Spleen (tissue), 11 donors: ENCODE results near the gene OST4. TPM values are rescaled to one million over a fixed set of nuclear protein-coding genes. Genes with fewer than 3 reads are reported as not detected.

Experiments
- DNase-seq: peaks from one replicate; pipeline ENCODE4 v3.0.0-alpha.2; 2020
- H3K27ac ChIP-seq, 8 donors: fragments of 200-600 bp; sonication (generic) in 7 of 8; 1 replicate in 4 of 8; 2 replicates in 4 of 8; pipeline versions ENCODE4 v1.5.0 to v1.8.0; 2016 to 2021; ENCODE audit warnings: inconsistent platforms in 4 of 8, mild to moderate bottlenecking in 4 of 8, moderate library complexity in 1 of 8
- H3K27me3 ChIP-seq, 7 donors: fragments of 200-600 bp; sonication (generic) in 6 of 7; replicated peaks in 1 of 7; 1 replicate in 4 of 7; 2 replicates in 3 of 7; pipeline versions ENCODE4 v1.5.0 to v1.8.0; 2016 to 2021; ENCODE audit warnings: inconsistent platforms in 3 of 7, mild to moderate bottlenecking in 1 of 7
- H3K36me3 ChIP-seq, 6 donors: fragments of 200-600 bp; sonication (generic) in 5 of 6; 1 replicate in 4 of 6; 2 replicates in 2 of 6; pipeline versions ENCODE4 v1.5.0 to v1.8.0; 2016 to 2021; ENCODE audit warnings: inconsistent platforms in 2 of 6
- H3K4me1 ChIP-seq, 6 donors: fragments of 200-600 bp; sonication (generic) in 5 of 6; 1 replicate in 3 of 6; 2 replicates in 3 of 6; pipeline versions ENCODE4 v1.5.0 to v1.8.0; 2016 to 2021; ENCODE audit warnings: inconsistent platforms in 3 of 6
- H3K4me3 ChIP-seq, 8 donors: fragments of 200-600 bp; sonication (generic) in 7 of 8; 1 replicate in 4 of 8; 2 replicates in 4 of 8; pipeline versions ENCODE4 v1.5.0 to v1.8.0; 2016 to 2021; ENCODE audit warnings: inconsistent platforms in 4 of 8, mild to moderate bottlenecking in 4 of 8, moderate library complexity in 2 of 8
- H3K9me3 ChIP-seq, 8 donors: fragments of 200-600 bp; sonication (generic) in 7 of 8; 1 replicate in 4 of 8; 2 replicates in 4 of 8; pipeline versions ENCODE4 v1.5.0 to v1.8.0; 2016 to 2021; ENCODE audit warnings: inconsistent platforms in 4 of 8
- CTCF ChIP-seq, 11 experiments: fragments of 200-600 bp in 7 of 11; fragments of 450-650 bp in 4 of 11; sonication (generic) in 4 of 11; IDR thresholded peaks in 8 of 11; conservative IDR thresholded peaks in 3 of 11; 1 replicate in 7 of 11; 2 replicates in 4 of 11; pipeline versions ENCODE4 v1.4.0 to v1.8.0; 2016 to 2021; ENCODE audit warnings: antibody characterized with exemption in 11 of 11, inconsistent platforms in 4 of 11, mild to moderate bottlenecking in 1 of 11
- POLR2A ChIP-seq, 3 donors: fragments of 450-650 bp; IDR thresholded peaks; one replicate each; pipeline ENCODE4 v1.5.1; 2017; ENCODE audit warnings: antibody characterized with exemption in 3 of 3, mild to moderate bottlenecking in 1 of 3
- POLR2AphosphoS5 ChIP-seq, 3 donors: sonication (generic); formaldehyde crosslinking; IDR thresholded peaks; one replicate each; pipeline ENCODE4 v1.5.1; 2017; ENCODE audit warnings: antibody characterized with exemption in 3 of 3
- WGBS, 5 donors: extraction: QIAGEN DNeasy Blood & Tissue Kit in 3 of 5; methylation state at CpG; one replicate each; pipeline versions ENCODE4 v1.1.5 to v1.1.7; 2013 to 2018; 5-methylcytosine and 5-hydroxymethylcytosine counted together
- intact Hi-C: fragments of 100-400 bp; cut with DNase I; formaldehyde crosslinking; loops from one replicate; pipeline ENCODE4 v1.15.0; 2023; ENCODE audit warnings: low total_unique reads
- polyA plus RNA-seq, 3 donors: library from polyadenylated mRNA; stranded (reverse); fragments of 200-250 nt; gene quantifications; one replicate each; pipeline ENCODE4 v1.2.1, GENCODE V29; 2013
- total RNA-seq, 7 donors: library from RNA; depleted of rRNA in 3 of 7; stranded (reverse); fragments of >200 nt in 3 of 7; fragmentation: NEBNext Ultra II Directional in 4 of 7; extraction: Animal tissue kit (Norgen Biotek cat#: 25700) in 4 of 7; gene quantifications; one replicate each; pipeline versions ENCODE4 v1.1.0 to v1.2.1, GENCODE V29; 2016 to 2021
- donor health status: healthy with polysubstance abuse.
- donor health status: DM: no; HTN: no; CAD: no; lungs with moderate emphysema.
- donor health status: DM: no; HTN: no; CAD: no.
- donor health status: Bipolar disorder and iron deficiency.
- donor health status: healthy.
- donor health status: DM: no; HTN: no; CAD: no.
- donor health status: DM: yes; HTN: yes; CAD: no.

OST4 gene
- total and polyA plus RNA-seq, 10 donors, result 197 to 556 (median 264) TPM

GRCh38 chr2:27083410-27084296, 12.2 kb upstream of the OST4 start:
- Histone ChIP-seq H3K9me3 (no peaks in the 10 kb centered on the region), H3K4me3 (no peak overlapping the region), H3K27me3 (no peaks in the 10 kb centered on the region), H3K36me3 (peaks cover 0 to 23% (median 0%) of the 10 kb centered on the region in 6 donors), H3K4me1 (peaks cover 23 to 89% (median 56%) of the 10 kb centered on the region in 6 donors), H3K27ac (peak overlapping the region in 1 of 8 donors; percentile 97)
- peak; percentile 79 for DNase-seq
- intact Hi-C loops, result no loop called here
- no peak for TF ChIP-seq POLR2A (IDR thresholded peaks at IDR 0.05)
- TF ChIP-seq CTCF (IDR thresholded peaks at IDR 0.05 in 8 of 11, conservative IDR thresholded peaks at IDR 0.05 in 3 of 11), result no peak
- TF ChIP-seq POLR2AphosphoS5 (IDR thresholded peaks at IDR 0.05), result peak in 1 of 3 donors; percentile 24
- 87 to 96% (median 88%) methylated on average over 14 to 20 of the region's 20 CpGs for WGBS, 5 donors

GRCh38 chr2:27082773-27083409, 11.4 kb upstream of the OST4 start:
- H3K27ac ChIP-seq, result peak overlapping the region in 3 of 8 donors; percentile 85 to 97 (median 93)
- no peaks in the 10 kb centered on the region for H3K27me3 ChIP-seq
- peak overlapping the region in 2 of 8 donors; percentile 53 to 65 for H3K4me3 ChIP-seq
- H3K4me1 ChIP-seq, result peaks cover 23 to 97% (median 57%) of the 10 kb centered on the region in 6 donors
- WGBS, 5 donors, result 83 to 91% (median 90%) methylated on average over 16 to 27 of the region's 27 CpGs
- peak; percentile 80 for DNase-seq
- peaks cover 0 to 23% (median 0%) of the 10 kb centered on the region in 6 donors for H3K36me3 ChIP-seq
- intact Hi-C loops, result no loop called here
- H3K9me3 ChIP-seq, result no peaks in the 10 kb centered on the region
- TF ChIP-seq CTCF (IDR thresholded peaks at IDR 0.05 in 8 of 11, conservative IDR thresholded peaks at IDR 0.05 in 3 of 11), result no peak

GRCh38 chr2:27081984-27082772, 10.7 kb upstream of the OST4 start:
- peaks cover 22 to 98% (median 53%) of the 10 kb centered on the region in 6 donors for H3K4me1 ChIP-seq
- H3K9me3 ChIP-seq, result no peaks in the 10 kb centered on the region
- intact Hi-C loops, result no loop called here
- peak; percentile 86 for DNase-seq
- H3K36me3 ChIP-seq, result peaks cover 0 to 23% (median 0%) of the 10 kb centered on the region in 6 donors
- peak overlapping the region in 7 of 8 donors; percentile 81 to 97 (median 85) for H3K27ac ChIP-seq
- 81 to 97% (median 91%) methylated on average over 21 to 38 of the region's 38 CpGs for WGBS, 5 donors
- H3K4me3 ChIP-seq, result peak overlapping the region in 4 of 8 donors; percentile 41 to 65 (median 49)
- TF ChIP-seq POLR2AphosphoS5 (IDR thresholded peaks at IDR 0.05) (peak in 1 of 3 donors; percentile 59), CTCF (IDR thresholded peaks at IDR 0.05 in 8 of 11, conservative IDR thresholded peaks at IDR 0.05 in 3 of 11) (no peak)
- H3K27me3 ChIP-seq, result no peaks in the 10 kb centered on the region
